RWPE1 (cell line): Measurements from ENCODE around the gene ACR.

ENCODE experiments used
- CTCF ChIA-PET: fragments of 350-600 bp; sonication (Branson Sonifier 250); formaldehyde crosslinking; extraction: SDS; loops from one replicate; lab custom pipeline; 2021; lab: Yijun Ruan, JAX
- POLR2A ChIA-PET: fragments of 400-600 bp; formaldehyde crosslinking; extraction: SDS; loops from one replicate; lab custom pipeline; 2020; ENCODE audit warnings: antibody characterized with exemption; ENCODE audit not compliant: low non-redundant PET; lab: Yijun Ruan, JAX
- DNase-seq: peaks from one replicate; pipeline ENCODE4 v3.0.0; 2012; ENCODE audit warnings: low spot score
- H3K27ac ChIP-seq: fragments of 450-650 bp; 2 replicates; pipeline ENCODE4 v1.5.1; 2017
- CTCF ChIP-seq: fragments of 450-650 bp; conservative IDR thresholded peaks from 2 replicates; pipeline ENCODE4 v1.5.1; 2017; ENCODE audit warnings: low read depth, mild to moderate bottlenecking

ACR gene

GRCh38 chr22:50715776-50716175 is 22.2 kb upstream of the ACR start:
- no peak for TF ChIP-seq CTCF
- CTCF ChIA-PET, result no interaction called here
- POLR2A ChIA-PET, result no interaction called here
- H3K27ac ChIP-seq, result no peak overlapping the region
- DNase-seq, result no peak

GRCh38 chr22:50716290-50717024 is 21.5 kb upstream of the ACR start:
- no peak for DNase-seq
- H3K27ac ChIP-seq, result no peak overlapping the region
- POLR2A ChIA-PET, result no interaction called here
- TF ChIP-seq CTCF, result no peak
- CTCF ChIA-PET, result no interaction called here

GRCh38 chr22:50717709-50718351 is 20.2 kb upstream of the ACR start:
- no peak for TF ChIP-seq CTCF
- no peak for DNase-seq
- ChIA-PET POLR2A (no interaction called here), CTCF (no interaction called here)
- H3K27ac ChIP-seq, result no peak overlapping the region

- TF ChIP-seq CTCF, result no peak
- CTCF ChIA-PET, result no interaction called here
- POLR2A ChIA-PET, result no interaction called here
- no peak for DNase-seq
- H3K27ac ChIP-seq, result no peak overlapping the region
Measured at GRCh38 chr22:50718352-50718709, 19.7 kb upstream of the ACR start.

- no peak overlapping the region for H3K27ac ChIP-seq
- ChIA-PET CTCF (no interaction called here), POLR2A (no interaction called here)
- TF ChIP-seq CTCF, result no peak
- DNase-seq, result no peak
Measured at GRCh38 chr22:50719814-50720300, 18.1 kb upstream of the ACR start.

- no peak for TF ChIP-seq CTCF
- ChIA-PET POLR2A (interaction anchor here (0.6 kb wide), 1 partner anchor 14 kb away, joined by 3 read pairs; no protein-coding TSS in a partner anchor), CTCF (no interaction called here)
- DNase-seq, result no peak
- no peak overlapping the region for H3K27ac ChIP-seq
Measured at GRCh38 chr22:50720301-50721256, 17.4 kb upstream of the ACR start.
